HUES6 (cell line): ENCODE results near the gene ERC2.

Experiments
- H3K27ac ChIP-seq: 2 replicates; pipeline ENCODE4 v1.7.0; 2013; ENCODE audit warnings: low read depth, mild to moderate bottlenecking, low read length, inconsistent platforms
- H3K27me3 ChIP-seq: 2 replicates; pipeline ENCODE4 v1.6.1; 2013; ENCODE audit warnings: low read length; ENCODE audit not compliant: control insufficient read depth, insufficient read depth
- H3K36me3 ChIP-seq: 2 replicates; pipeline ENCODE4 v1.6.1; 2013; ENCODE audit warnings: low read length; ENCODE audit not compliant: control insufficient read depth, insufficient read depth
- H3K4me1 ChIP-seq: 2 replicates; pipeline ENCODE4 v1.6.1; 2013; ENCODE audit warnings: low read length; ENCODE audit not compliant: control insufficient read depth, insufficient read depth
- H3K4me3 ChIP-seq: 2 replicates; pipeline ENCODE4 v1.5.1; 2013; ENCODE audit warnings: low read depth, low read length
- H3K9ac ChIP-seq: one replicate; pipeline ENCODE4 v1.6.1; 2013; ENCODE audit warnings: mild to moderate bottlenecking, low read length
- H3K9me3 ChIP-seq: 2 replicates; pipeline ENCODE4 v1.6.1; 2013; ENCODE audit warnings: low read depth, low read length; ENCODE audit not compliant: control insufficient read depth, insufficient read depth

The ERC2 gene

GRCh38 chr3:55790596-55791350, 677.5 kb downstream of the ERC2 start:
- H3K27ac ChIP-seq, result no peak overlapping the region
- H3K4me3 ChIP-seq, result no peak overlapping the region

GRCh38 chr3:55789516-55789915, 678.8 kb downstream of the ERC2 start:
- Histone ChIP-seq H3K9me3 (no peaks in the 10 kb centered on the region), H3K27me3 (no peaks in the 10 kb centered on the region), H3K9ac (no peak overlapping the region), H3K4me3 (no peak overlapping the region), H3K27ac (no peak overlapping the region), H3K4me1 (no peaks in the 10 kb centered on the region; the same call in 1 of the 2 replicates), H3K36me3 (no peaks in the 10 kb centered on the region)

More at GRCh38 chr3:55790596-55791350, 677.5 kb downstream of the ERC2 start:
- Histone ChIP-seq H3K36me3 (no peaks in the 10 kb centered on the region), H3K27me3 (no peaks in the 10 kb centered on the region), H3K9me3 (no peaks in the 10 kb centered on the region), H3K4me1 (no peaks in the 10 kb centered on the region; the same call in 1 of the 2 replicates), H3K9ac (no peak overlapping the region)

- no peaks in the 10 kb centered on the region for H3K27me3 ChIP-seq
- no peaks in the 10 kb centered on the region for H3K9me3 ChIP-seq
- H3K27ac ChIP-seq, result no peak overlapping the region
- H3K4me3 ChIP-seq, result no peak overlapping the region
- H3K9ac ChIP-seq, result no peak overlapping the region
- no peaks in the 10 kb centered on the region for H3K36me3 ChIP-seq
- H3K4me1 ChIP-seq, result no peaks in the 10 kb centered on the region
These were observed 685.5 kb downstream of the ERC2 start for GRCh38 chr3:55782807-55783206.

GRCh38 chr3:55782351-55782750, 685.9 kb downstream of the ERC2 start:
- Histone ChIP-seq H3K4me3 (no peak overlapping the region), H3K9me3 (no peaks in the 10 kb centered on the region), H3K4me1 (no peaks in the 10 kb centered on the region), H3K9ac (no peak overlapping the region), H3K36me3 (no peaks in the 10 kb centered on the region), H3K27me3 (no peaks in the 10 kb centered on the region), H3K27ac (no peak overlapping the region)

- no peaks in the 10 kb centered on the region for H3K9me3 ChIP-seq
- H3K36me3 ChIP-seq, result no peaks in the 10 kb centered on the region
- no peak overlapping the region for H3K4me3 ChIP-seq
- H3K9ac ChIP-seq, result no peak overlapping the region
- H3K4me1 ChIP-seq, result peaks cover 4% of the 10 kb centered on the region; the same call in 1 of the 2 replicates
- no peaks in the 10 kb centered on the region for H3K27me3 ChIP-seq
- no peak overlapping the region for H3K27ac ChIP-seq
These were observed 687.4 kb downstream of the ERC2 start for GRCh38 chr3:55780913-55781312.

GRCh38 chr3:55779543-55779942, 688.7 kb downstream of the ERC2 start:
- H3K36me3 ChIP-seq, result no peaks in the 10 kb centered on the region
- H3K27me3 ChIP-seq, result no peaks in the 10 kb centered on the region
- no peak overlapping the region for H3K4me3 ChIP-seq
- H3K9ac ChIP-seq, result no peak overlapping the region
- H3K27ac ChIP-seq, result no peak overlapping the region
- H3K4me1 ChIP-seq, result peaks cover 7% of the 10 kb centered on the region
- no peaks in the 10 kb centered on the region for H3K9me3 ChIP-seq

- no peak overlapping the region for H3K4me3 ChIP-seq
- H3K4me1 ChIP-seq, result peaks cover 7% of the 10 kb centered on the region
- no peaks in the 10 kb centered on the region for H3K9me3 ChIP-seq
- no peak overlapping the region for H3K9ac ChIP-seq
- no peaks in the 10 kb centered on the region for H3K36me3 ChIP-seq
- H3K27ac ChIP-seq, result no peak overlapping the region
- H3K27me3 ChIP-seq, result no peaks in the 10 kb centered on the region
These were observed 692.7 kb downstream of the ERC2 start for GRCh38 chr3:55775366-55776154.

- H3K4me1 ChIP-seq, result peaks cover 7% of the 10 kb centered on the region
- H3K4me3 ChIP-seq, result no peak overlapping the region
- H3K27ac ChIP-seq, result no peak overlapping the region
- H3K27me3 ChIP-seq, result no peaks in the 10 kb centered on the region
- H3K9me3 ChIP-seq, result no peaks in the 10 kb centered on the region
- no peak overlapping the region for H3K9ac ChIP-seq
- H3K36me3 ChIP-seq, result no peaks in the 10 kb centered on the region
These were observed 693.4 kb downstream of the ERC2 start for GRCh38 chr3:55774856-55775255.

- Histone ChIP-seq H3K9me3 (no peaks in the 10 kb centered on the region), H3K27ac (no peak overlapping the region), H3K27me3 (no peaks in the 10 kb centered on the region), H3K9ac (no peak overlapping the region), H3K4me1 (peaks cover 7% of the 10 kb centered on the region), H3K4me3 (no peak overlapping the region), H3K36me3 (no peaks in the 10 kb centered on the region)
These were observed 696.8 kb downstream of the ERC2 start for GRCh38 chr3:55771503-55771902.

GRCh38 chr3:55770077-55770476, 698.2 kb downstream of the ERC2 start:
- Histone ChIP-seq H3K36me3 (no peaks in the 10 kb centered on the region), H3K9ac (no peak overlapping the region), H3K27ac (no peak overlapping the region), H3K4me3 (no peak overlapping the region), H3K4me1 (no peaks in the 10 kb centered on the region; the same call in 1 of the 2 replicates), H3K9me3 (no peaks in the 10 kb centered on the region), H3K27me3 (no peaks in the 10 kb centered on the region)

GRCh38 chr3:55766753-55767152, 701.5 kb downstream of the ERC2 start:
- Histone ChIP-seq H3K9ac (no peak overlapping the region), H3K36me3 (no peaks in the 10 kb centered on the region), H3K27ac (no peak overlapping the region), H3K27me3 (no peaks in the 10 kb centered on the region), H3K4me1 (no peaks in the 10 kb centered on the region; the same call in 1 of the 2 replicates), H3K9me3 (no peaks in the 10 kb centered on the region), H3K4me3 (no peak overlapping the region)
